ENCODE results near the gene LHFPL2.

LHFPL2 gene

DNA sequence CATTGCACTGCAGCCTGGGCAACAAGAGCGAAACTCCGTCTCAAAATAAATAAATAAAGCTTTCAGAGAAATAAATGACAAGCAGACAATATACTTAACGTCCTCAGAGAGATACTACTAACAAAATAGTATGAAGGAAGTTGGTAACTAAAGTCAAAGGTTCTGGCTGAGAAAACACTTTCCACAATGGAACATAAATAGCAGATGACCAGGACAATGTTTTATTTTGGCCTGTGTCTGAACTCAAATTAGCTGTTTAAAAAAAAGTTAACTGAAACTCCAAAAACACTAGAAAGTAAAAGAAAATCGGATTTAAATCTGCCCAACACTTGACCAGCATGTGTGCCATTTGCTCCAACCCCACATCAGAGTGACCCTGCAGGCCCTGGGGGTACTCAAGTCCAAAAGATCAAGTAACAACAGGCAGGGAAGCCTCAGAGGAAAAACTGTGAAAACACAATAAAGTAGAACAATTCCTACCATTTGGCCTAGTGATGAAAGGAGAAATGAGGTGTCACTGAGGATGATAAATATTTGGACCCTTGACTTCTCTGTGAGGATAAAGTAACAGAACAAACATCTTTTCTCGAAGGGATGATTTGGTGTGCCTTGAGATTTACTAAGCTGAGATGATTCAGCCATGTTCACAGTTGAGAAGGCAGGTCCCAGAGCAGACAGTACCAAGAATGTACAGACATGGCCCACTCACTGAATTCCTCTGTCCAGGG is 47.7 kb downstream of the LHFPL2 start:
- DNase-seq (ENCODE audit: low read depth in 1 of 2, low spot score in 1 of 2): no peak
- no peak for TF ChIP-seq GABPA (IDR thresholded peaks at IDR 0.05; ENCODE audit: low read depth)
- TF ChIP-seq, protein P1, sequence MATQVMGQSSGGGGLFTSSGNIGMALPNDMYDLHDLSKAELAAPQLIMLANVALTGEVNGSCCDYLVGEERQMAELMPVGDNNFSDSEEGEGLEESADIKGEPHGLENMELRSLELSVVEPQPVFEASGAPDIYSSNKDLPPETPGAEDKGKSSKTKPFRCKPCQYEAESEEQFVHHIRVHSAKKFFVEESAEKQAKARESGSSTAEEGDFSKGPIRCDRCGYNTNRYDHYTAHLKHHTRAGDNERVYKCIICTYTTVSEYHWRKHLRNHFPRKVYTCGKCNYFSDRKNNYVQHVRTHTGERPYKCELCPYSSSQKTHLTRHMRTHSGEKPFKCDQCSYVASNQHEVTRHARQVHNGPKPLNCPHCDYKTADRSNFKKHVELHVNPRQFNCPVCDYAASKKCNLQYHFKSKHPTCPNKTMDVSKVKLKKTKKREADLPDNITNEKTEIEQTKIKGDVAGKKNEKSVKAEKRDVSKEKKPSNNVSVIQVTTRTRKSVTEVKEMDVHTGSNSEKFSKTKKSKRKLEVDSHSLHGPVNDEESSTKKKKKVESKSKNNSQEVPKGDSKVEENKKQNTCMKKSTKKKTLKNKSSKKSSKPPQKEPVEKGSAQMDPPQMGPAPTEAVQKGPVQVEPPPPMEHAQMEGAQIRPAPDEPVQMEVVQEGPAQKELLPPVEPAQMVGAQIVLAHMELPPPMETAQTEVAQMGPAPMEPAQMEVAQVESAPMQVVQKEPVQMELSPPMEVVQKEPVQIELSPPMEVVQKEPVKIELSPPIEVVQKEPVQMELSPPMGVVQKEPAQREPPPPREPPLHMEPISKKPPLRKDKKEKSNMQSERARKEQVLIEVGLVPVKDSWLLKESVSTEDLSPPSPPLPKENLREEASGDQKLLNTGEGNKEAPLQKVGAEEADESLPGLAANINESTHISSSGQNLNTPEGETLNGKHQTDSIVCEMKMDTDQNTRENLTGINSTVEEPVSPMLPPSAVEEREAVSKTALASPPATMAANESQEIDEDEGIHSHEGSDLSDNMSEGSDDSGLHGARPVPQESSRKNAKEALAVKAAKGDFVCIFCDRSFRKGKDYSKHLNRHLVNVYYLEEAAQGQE (IDR thresholded peaks at IDR 0.05; ENCODE audit: insufficient replicate concordance, low read depth): no peak
- no peak for TF ChIP-seq SPI1 (IDR thresholded peaks at IDR 0.05; ENCODE audit: borderline replicate concordance, low read depth)
- no peak for TF ChIP-seq POLR2AphosphoS5 (IDR thresholded peaks at IDR 0.05; ENCODE audit: low read depth)
- Histone ChIP-seq H3K27me3 (ENCODE audit: insufficient read depth, poor library complexity, severe bottlenecking) (no peaks in the 10 kb centered on the region), H3K4me3 (replicated peaks; ENCODE audit: insufficient read depth, low read length) (no peak overlapping the region), H3K27ac (replicated peaks) (no peak overlapping the region)

DNA sequence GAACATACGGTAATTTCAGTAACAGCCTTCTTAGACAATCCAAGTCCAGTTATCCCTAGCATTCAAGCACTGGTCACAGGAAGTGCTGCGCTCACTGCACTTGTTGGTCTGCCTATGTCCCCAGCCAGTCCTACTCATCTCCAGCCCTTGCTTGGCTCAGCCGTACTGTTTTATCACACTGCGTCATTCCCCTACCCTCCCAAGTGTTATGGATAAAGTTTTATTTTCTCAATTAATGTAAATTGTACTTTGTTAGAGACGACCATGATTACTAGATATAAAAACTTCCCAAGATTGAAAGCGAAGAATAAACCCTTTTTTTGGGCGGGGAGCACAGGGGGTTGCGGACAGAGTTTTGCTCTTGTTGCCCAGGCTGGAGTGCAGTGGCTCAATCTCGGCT is 49.6 kb downstream of the LHFPL2 start:
- no peak for DNase-seq (ENCODE audit: low read depth in 1 of 2, low spot score in 1 of 2)
- no peak overlapping the region for H3K27ac ChIP-seq (replicated peaks)
- TF ChIP-seq, protein P2, sequence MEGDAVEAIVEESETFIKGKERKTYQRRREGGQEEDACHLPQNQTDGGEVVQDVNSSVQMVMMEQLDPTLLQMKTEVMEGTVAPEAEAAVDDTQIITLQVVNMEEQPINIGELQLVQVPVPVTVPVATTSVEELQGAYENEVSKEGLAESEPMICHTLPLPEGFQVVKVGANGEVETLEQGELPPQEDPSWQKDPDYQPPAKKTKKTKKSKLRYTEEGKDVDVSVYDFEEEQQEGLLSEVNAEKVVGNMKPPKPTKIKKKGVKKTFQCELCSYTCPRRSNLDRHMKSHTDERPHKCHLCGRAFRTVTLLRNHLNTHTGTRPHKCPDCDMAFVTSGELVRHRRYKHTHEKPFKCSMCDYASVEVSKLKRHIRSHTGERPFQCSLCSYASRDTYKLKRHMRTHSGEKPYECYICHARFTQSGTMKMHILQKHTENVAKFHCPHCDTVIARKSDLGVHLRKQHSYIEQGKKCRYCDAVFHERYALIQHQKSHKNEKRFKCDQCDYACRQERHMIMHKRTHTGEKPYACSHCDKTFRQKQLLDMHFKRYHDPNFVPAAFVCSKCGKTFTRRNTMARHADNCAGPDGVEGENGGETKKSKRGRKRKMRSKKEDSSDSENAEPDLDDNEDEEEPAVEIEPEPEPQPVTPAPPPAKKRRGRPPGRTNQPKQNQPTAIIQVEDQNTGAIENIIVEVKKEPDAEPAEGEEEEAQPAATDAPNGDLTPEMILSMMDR (IDR thresholded peaks at IDR 0.05; ENCODE audit: insufficient read depth, low read length): no peak
- no peak for TF ChIP-seq GABPA (IDR thresholded peaks at IDR 0.05; ENCODE audit: low read depth)
- TF ChIP-seq POLR2AphosphoS5 (IDR thresholded peaks at IDR 0.05; ENCODE audit: low read depth): no peak
- TF ChIP-seq SPI1 (IDR thresholded peaks at IDR 0.05; ENCODE audit: borderline replicate concordance, low read depth): no peak
- TF ChIP-seq, protein P1 (IDR thresholded peaks at IDR 0.05; ENCODE audit: insufficient replicate concordance, low read depth): no peak
- H3K27me3 ChIP-seq (ENCODE audit: insufficient read depth, poor library complexity, severe bottlenecking): no peaks in the 10 kb centered on the region
- H3K4me3 ChIP-seq (replicated peaks; ENCODE audit: insufficient read depth, low read length): no peak overlapping the region

DNA sequence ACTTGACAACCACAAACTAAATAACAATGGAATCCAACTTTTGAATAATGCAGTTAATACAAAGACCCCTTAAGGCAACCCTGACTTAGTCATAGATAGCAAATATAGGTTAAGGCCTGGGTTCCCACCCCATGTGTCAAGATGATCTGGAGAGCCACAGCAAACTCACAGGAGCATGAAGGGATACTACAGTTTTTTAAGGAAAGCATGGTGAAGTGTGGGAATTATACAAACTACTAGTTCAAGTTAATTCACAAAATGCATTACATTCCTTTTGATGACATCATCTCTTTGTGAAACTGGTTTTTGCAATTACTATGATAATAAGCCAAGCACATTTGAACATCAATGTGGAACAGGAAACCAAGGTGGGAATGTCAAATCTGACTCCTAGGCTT is 50.6 kb downstream of the LHFPL2 start:
- DNase-seq (ENCODE audit: low read depth in 1 of 2, low spot score in 1 of 2): no peak
- no peaks in the 10 kb centered on the region for H3K27me3 ChIP-seq (ENCODE audit: insufficient read depth, poor library complexity, severe bottlenecking)
- TF ChIP-seq SPI1 (IDR thresholded peaks at IDR 0.05; ENCODE audit: borderline replicate concordance, low read depth): no peak
- no peak for TF ChIP-seq POLR2AphosphoS5 (IDR thresholded peaks at IDR 0.05; ENCODE audit: low read depth)
- TF ChIP-seq GABPA (IDR thresholded peaks at IDR 0.05; ENCODE audit: low read depth): no peak
- TF ChIP-seq, protein P1 (IDR thresholded peaks at IDR 0.05; ENCODE audit: insufficient replicate concordance, low read depth): no peak
- TF ChIP-seq, protein P2 (IDR thresholded peaks at IDR 0.05; ENCODE audit: insufficient read depth, low read length): no peak
- no peak overlapping the region for H3K27ac ChIP-seq (replicated peaks)
- H3K4me3 ChIP-seq (replicated peaks; ENCODE audit: insufficient read depth, low read length): no peak overlapping the region
